ENCODE measurements around the gene SLC16A10. TPM values are rescaled to one million over a fixed set of nuclear protein-coding genes. Genes with fewer than 3 reads are reported as not detected.

SLC16A10 gene
- total and polyA plus RNA-seq, 2 of the 8 experiments (the other 6 are each of a cell fraction or from before 2014, with no cell fraction given) = 18.6 to 23.2 TPM

- no peak overlapping the region for H3K4me2 ChIP-seq (ENCODE audit: insufficient read depth in 1 of 2, low read depth in 2 of 2, low read length in 2 of 2)
- H3K14ac ChIP-seq (ENCODE audit: insufficient read length) = no peak overlapping the region
- TF ChIP-seq YY1 (IDR thresholded peaks at IDR 0.05; ENCODE audit: low read depth, low read length) (no peak), SIN3A (conservative IDR thresholded peaks at IDR 0.05 in 1 of 2, IDR thresholded peaks at IDR 0.05 in 1 of 2; ENCODE audit: low read depth in 1 of 2, low read length in 2 of 2) (no peak), EZH2 (IDR thresholded peaks at IDR 0.05; ENCODE audit: low read depth, low read length, severe bottlenecking) (no peak), JUND (IDR thresholded peaks at IDR 0.05; ENCODE audit: low read length) (no peak)
- no peaks in the 10 kb centered on the region; a peak in 1 of 7 replicates for H3K4me1 ChIP-seq (replicated peaks in 1 of 4; ENCODE audit: control insufficient read depth in 3 of 4, insufficient read depth in 4 of 4, low read length in 3 of 4)
- CTCF ChIA-PET (ENCODE audit: partially characterized antibody) = interaction anchor here (0.8 to 1.2 kb wide), 2 partner anchors 18 to 88 kb away, joined by 3 to 4 read pairs; no protein-coding TSS in a partner anchor
- no peak overlapping the region for H2BK20ac ChIP-seq (ENCODE audit: low read length)
- H3K79me1 ChIP-seq (ENCODE audit: low read depth, low read length) = no peaks in the 10 kb centered on the region
- DNase-seq (ENCODE audit: low read depth in 1 of 2, low spot score in 2 of 2) (no peak), FAIRE-seq (no peak)
- no peaks in the 10 kb centered on the region for H4K20me1 ChIP-seq (replicated peaks in 1 of 2; ENCODE audit: control insufficient read depth in 1 of 2, insufficient read depth in 2 of 2, low read length in 2 of 2)
- H2AFZ ChIP-seq (ENCODE audit: low read length) = no peak overlapping the region
- H3K79me2 ChIP-seq (ENCODE audit: control insufficient read depth in 1 of 2, insufficient read depth in 2 of 2, low read length in 2 of 2) = no peaks in the 10 kb centered on the region
- H4K8ac ChIP-seq (ENCODE audit: extremely low read depth, insufficient read depth, low read length) = no peak overlapping the region
- no peak overlapping the region for H2BK120ac ChIP-seq (replicated peaks; ENCODE audit: low read depth, low read length)
- POLR2A ChIA-PET (ENCODE audit: partially characterized antibody) = no interaction called here
- no peak overlapping the region for H4K91ac ChIP-seq (replicated peaks; ENCODE audit: insufficient read length, low read length)
- H2BK15ac ChIP-seq (ENCODE audit: low read length) = no peak overlapping the region
- no peak overlapping the region for H3K9ac ChIP-seq (replicated peaks in 1 of 4; ENCODE audit: extremely low read depth in 1 of 4, low read depth in 3 of 4, low read length in 3 of 4)
- H3K23ac ChIP-seq (ENCODE audit: insufficient read length) = no peak overlapping the region
- H3K27me3 ChIP-seq (replicated peaks in 1 of 4; ENCODE audit: control insufficient read depth in 3 of 4, extremely low read depth in 1 of 4, insufficient read depth in 3 of 4, low read length in 3 of 4) = no peaks in the 10 kb centered on the region
- H3K56ac ChIP-seq (replicated peaks; ENCODE audit: insufficient read length, low read depth, low read length) = no peak overlapping the region
- H3K27ac ChIP-seq (ENCODE audit: low read depth, low read length) = no peak overlapping the region
- no peak overlapping the region for H4K5ac ChIP-seq (ENCODE audit: insufficient read length, low read depth, low read length)
- no peak overlapping the region for H3K4ac ChIP-seq (replicated peaks; ENCODE audit: insufficient read length, low read depth, low read length)
- no peaks in the 10 kb centered on the region for H3K23me2 ChIP-seq (ENCODE audit: low read depth, low read length)
- no peak overlapping the region for H2BK5ac ChIP-seq (ENCODE audit: low read depth, low read length)
- no peak overlapping the region for H3K18ac ChIP-seq (ENCODE audit: extremely low read depth, low read length)
- WGBS, 2 experiments (ENCODE audit: extremely low coverage in 1 of 2, insufficient coverage in 1 of 2, insufficient read length in 1 of 2, insufficient replicate concordance in 2 of 2, low coverage in 1 of 2, low lambda C conversion rate in 2 of 2, missing lambda C conversion rate in 1 of 2) = 98% methylated on average over 3 of the region's 3 CpGs; no CpG with 5 or more reads in 1 of the 2 experiments
- no peaks in the 10 kb centered on the region for H3K36me3 ChIP-seq (ENCODE audit: control insufficient read depth in 2 of 4, insufficient read depth in 4 of 4, low read length in 3 of 4)
- H3K9me3 ChIP-seq (ENCODE audit: insufficient read depth in 2 of 2, low read depth in 1 of 2, low read length in 1 of 2) = no peaks in the 10 kb centered on the region
- no peak overlapping the region for H2BK12ac ChIP-seq (ENCODE audit: low read depth, low read length)
- no peak overlapping the region for H2AK5ac ChIP-seq (ENCODE audit: low read depth, low read length)
- H3K4me3 ChIP-seq (ENCODE audit: extremely low read depth in 1 of 4, insufficient read depth in 2 of 4, low read depth in 3 of 4, low read length in 4 of 4) = no peak overlapping the region
Observed at GRCh38 chr6:111052171-111052570, 35.1 kb upstream of the SLC16A10 start.
